GM12878 (cell line): ENCODE measurements around the gene PLEKHA7. TPM values are rescaled to one million over a fixed set of nuclear protein-coding genes. Genes with fewer than 3 reads are reported as not detected.

Source experiments
- BCL3 ChIP-seq: IDR thresholded peaks from 2 replicates; pipeline ENCODE4 v1.6.1; 2011; ENCODE audit warnings: borderline replicate concordance, low read depth, mild to moderate bottlenecking, moderate library complexity, low read length; ENCODE audit not compliant: insufficient read depth, poor library complexity, severe bottlenecking
- NFYB ChIP-seq: IDR thresholded peaks from 2 replicates; pipeline ENCODE4 v1.6.1; 2011; ENCODE audit warnings: low read depth, mild to moderate bottlenecking, low read length, improper control_type of control experiment, moderate library complexity; ENCODE audit not compliant: insufficient read depth
- RELA ChIP-seq: fragments of 450-650 bp; IDR thresholded peaks from 2 replicates; pipeline ENCODE4 v1.8.0; 2014; ENCODE audit warnings: borderline replicate concordance; ENCODE audit not compliant: partially characterized antibody
- RELB ChIP-seq: fragments of 450-650 bp; IDR thresholded peaks from 2 replicates; pipeline ENCODE4 v1.6.1; 2017; ENCODE audit warnings: low read depth, mild to moderate bottlenecking, moderate library complexity
- SIN3A ChIP-seq: IDR thresholded peaks from 2 replicates; pipeline ENCODE4 v1.6.1; 2012; ENCODE audit warnings: low read depth, low read length, improper control_type of control experiment
- polyA plus RNA-seq, 11 experiments: library from polyadenylated mRNA; depleted of rRNA in 4 of 11; unstranded in 6 of 11; stranded (reverse) in 5 of 11; fragments of >200 nt; fragmentation: Nextera tagmentation in 4 of 11; fragmentation: Illumina TruSeq in 1 of 11; extraction: Ambion mirVana in 4 of 11; extraction: Trizol in 1 of 11; gene quantifications; 1 replicate in 1 of 11; 2 replicates in 10 of 11; pipeline versions ENCODE4 v1.2.1 to v1.2.3, GENCODE V29; 2011 to 2016; ENCODE audit warnings: inconsistent platforms in 2 of 11, missing spikeins in 2 of 11, low read depth in 1 of 11
- total RNA-seq, 4 experiments: library from RNA; depleted of rRNA in 3 of 4; stranded (reverse); fragments of >200 nt in 3 of 4; fragmentation: Illumina TruSeq in 1 of 4; extraction: Trizol in 1 of 4; gene quantifications; 2 replicates each; pipeline versions ENCODE4 v1.2.1 to v1.2.3, GENCODE V29; 2013 to 2021
- TF ChIP-seq, protein P1 (sequence below): fragments of 450-650 bp; IDR thresholded peaks from 2 replicates; pipeline ENCODE4 v1.6.1; 2017; ENCODE audit warnings: antibody characterized with exemption, mild to moderate bottlenecking, moderate library complexity
- TF ChIP-seq, protein P2 (sequence below): IDR thresholded peaks from 2 replicates; pipeline ENCODE4 v1.6.1; 2012; ENCODE audit warnings: low read depth, low read length, improper control_type of control experiment

The PLEKHA7 gene
- total and polyA plus RNA-seq, 10 of the 15 experiments (the other 5 are each of a cell fraction or from before 2014, with no cell fraction given): 0.45 to 5.3 (median 2.1) TPM

DNA sequence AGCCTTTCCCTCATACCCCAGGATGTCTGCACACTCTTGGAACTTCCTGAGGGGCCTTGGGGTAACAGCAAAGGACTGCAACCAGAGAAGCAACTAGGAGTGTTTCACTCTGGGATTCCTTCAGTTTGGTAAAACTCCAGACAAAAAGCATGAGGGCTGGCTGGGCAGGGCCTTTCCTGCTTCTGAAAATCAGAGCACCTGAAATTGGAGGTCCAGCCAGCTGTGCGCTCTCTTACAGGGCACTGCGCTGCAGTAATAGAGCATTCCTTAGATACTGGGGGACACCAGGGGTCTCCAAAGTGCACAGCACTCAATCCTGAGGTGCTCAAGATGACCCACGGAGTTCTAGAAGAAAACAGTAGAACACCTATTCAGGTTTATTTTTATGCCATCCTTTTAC lies 49.7 kb downstream of the PLEKHA7 start (continued):
- TF ChIP-seq SIN3A: no peak
- TF ChIP-seq, protein P1, sequence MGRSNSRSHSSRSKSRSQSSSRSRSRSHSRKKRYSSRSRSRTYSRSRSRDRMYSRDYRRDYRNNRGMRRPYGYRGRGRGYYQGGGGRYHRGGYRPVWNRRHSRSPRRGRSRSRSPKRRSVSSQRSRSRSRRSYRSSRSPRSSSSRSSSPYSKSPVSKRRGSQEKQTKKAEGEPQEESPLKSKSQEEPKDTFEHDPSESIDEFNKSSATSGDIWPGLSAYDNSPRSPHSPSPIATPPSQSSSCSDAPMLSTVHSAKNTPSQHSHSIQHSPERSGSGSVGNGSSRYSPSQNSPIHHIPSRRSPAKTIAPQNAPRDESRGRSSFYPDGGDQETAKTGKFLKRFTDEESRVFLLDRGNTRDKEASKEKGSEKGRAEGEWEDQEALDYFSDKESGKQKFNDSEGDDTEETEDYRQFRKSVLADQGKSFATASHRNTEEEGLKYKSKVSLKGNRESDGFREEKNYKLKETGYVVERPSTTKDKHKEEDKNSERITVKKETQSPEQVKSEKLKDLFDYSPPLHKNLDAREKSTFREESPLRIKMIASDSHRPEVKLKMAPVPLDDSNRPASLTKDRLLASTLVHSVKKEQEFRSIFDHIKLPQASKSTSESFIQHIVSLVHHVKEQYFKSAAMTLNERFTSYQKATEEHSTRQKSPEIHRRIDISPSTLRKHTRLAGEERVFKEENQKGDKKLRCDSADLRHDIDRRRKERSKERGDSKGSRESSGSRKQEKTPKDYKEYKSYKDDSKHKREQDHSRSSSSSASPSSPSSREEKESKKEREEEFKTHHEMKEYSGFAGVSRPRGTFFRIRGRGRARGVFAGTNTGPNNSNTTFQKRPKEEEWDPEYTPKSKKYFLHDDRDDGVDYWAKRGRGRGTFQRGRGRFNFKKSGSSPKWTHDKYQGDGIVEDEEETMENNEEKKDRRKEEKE: no peak
- no peak for TF ChIP-seq BCL3
- TF ChIP-seq, protein P2, sequence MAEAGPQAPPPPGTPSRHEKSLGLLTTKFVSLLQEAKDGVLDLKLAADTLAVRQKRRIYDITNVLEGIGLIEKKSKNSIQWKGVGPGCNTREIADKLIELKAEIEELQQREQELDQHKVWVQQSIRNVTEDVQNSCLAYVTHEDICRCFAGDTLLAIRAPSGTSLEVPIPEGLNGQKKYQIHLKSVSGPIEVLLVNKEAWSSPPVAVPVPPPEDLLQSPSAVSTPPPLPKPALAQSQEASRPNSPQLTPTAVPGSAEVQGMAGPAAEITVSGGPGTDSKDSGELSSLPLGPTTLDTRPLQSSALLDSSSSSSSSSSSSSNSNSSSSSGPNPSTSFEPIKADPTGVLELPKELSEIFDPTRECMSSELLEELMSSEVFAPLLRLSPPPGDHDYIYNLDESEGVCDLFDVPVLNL: no peak
- TF ChIP-seq RELB: no peak
- no peak for TF ChIP-seq NFYB
- no peak for TF ChIP-seq RELA
